ENCODE measurements around the gene ITGA7.

- TF ChIP-seq CTCF (IDR thresholded peaks at IDR 0.05) (no peak), POLR2A (IDR thresholded peaks at IDR 0.05) (no peak)
Observed at GRCh38 chr12:55719371-55719770, 11.7 kb upstream of the ITGA7 start.

Measured in upper lobe of left lung (tissue), 4 donors.